Measurements from ENCODE around the gene IL6ST. TPM values are rescaled to one million over a fixed set of nuclear protein-coding genes. Genes with fewer than 3 reads are reported as not detected.

The IL6ST gene
- total RNA-seq, 1 experiment from 2014 or later = 181 TPM

DNA sequence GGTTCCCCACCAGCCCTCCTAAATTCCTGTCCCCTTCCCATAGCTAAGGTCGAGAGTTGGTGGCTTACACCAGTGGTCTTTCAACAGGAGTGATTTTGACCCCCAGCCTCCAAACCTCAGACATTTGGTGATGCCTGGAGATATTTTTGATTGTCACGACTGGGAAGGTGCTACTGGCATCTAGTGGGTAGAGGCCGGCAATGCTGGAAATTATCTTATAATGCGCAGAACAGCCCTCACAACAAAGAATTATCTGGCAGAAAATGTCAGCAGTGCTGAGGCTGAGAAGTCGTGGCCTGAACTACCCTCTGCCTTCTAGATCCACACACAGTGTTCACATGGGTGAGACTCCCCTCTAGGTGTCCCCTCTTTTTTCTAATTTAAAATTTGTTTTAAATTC, 74.0 kb downstream of the IL6ST start:
- DNase-seq (ENCODE audit: low read depth, low spot score) (no peak), ATAC-seq (peak; percentile 51; the same call in 1 of the 2 replicates)
- BruUV-seq (replicated peaks) = no TSS peak
- intact Hi-C loops (cut with micrococcal nuclease; ENCODE audit: unreplicated experiment) = loop anchor here (10.0 kb wide), 1 partner anchor 206 kb away; the partner anchor contains the start of gene SLC38A9
- Histone ChIP-seq H3K9me3 (ENCODE audit: control insufficient read depth, insufficient read depth, low read depth, low read length) (no peaks in the 10 kb centered on the region), H3K27ac (ENCODE audit: low read length) (no peak overlapping the region), H3K4me3 (ENCODE audit: low read depth in 2 of 2, low read length in 2 of 2) (no peak overlapping the region), H3K36me3 (ENCODE audit: control insufficient read depth, insufficient read depth, low read length) (no peaks in the 10 kb centered on the region), H3K27me3 (ENCODE audit: control insufficient read depth, insufficient read depth, low read length) (no peaks in the 10 kb centered on the region), H3K4me1 (ENCODE audit: control insufficient read depth, insufficient read depth, low read length) (peaks cover 3% of the 10 kb centered on the region; the same call in 1 of the 2 replicates)
- CTCF ChIA-PET = no interaction called here
- POLR2A ChIA-PET = no interaction called here
- TF ChIP-seq, protein P1, sequence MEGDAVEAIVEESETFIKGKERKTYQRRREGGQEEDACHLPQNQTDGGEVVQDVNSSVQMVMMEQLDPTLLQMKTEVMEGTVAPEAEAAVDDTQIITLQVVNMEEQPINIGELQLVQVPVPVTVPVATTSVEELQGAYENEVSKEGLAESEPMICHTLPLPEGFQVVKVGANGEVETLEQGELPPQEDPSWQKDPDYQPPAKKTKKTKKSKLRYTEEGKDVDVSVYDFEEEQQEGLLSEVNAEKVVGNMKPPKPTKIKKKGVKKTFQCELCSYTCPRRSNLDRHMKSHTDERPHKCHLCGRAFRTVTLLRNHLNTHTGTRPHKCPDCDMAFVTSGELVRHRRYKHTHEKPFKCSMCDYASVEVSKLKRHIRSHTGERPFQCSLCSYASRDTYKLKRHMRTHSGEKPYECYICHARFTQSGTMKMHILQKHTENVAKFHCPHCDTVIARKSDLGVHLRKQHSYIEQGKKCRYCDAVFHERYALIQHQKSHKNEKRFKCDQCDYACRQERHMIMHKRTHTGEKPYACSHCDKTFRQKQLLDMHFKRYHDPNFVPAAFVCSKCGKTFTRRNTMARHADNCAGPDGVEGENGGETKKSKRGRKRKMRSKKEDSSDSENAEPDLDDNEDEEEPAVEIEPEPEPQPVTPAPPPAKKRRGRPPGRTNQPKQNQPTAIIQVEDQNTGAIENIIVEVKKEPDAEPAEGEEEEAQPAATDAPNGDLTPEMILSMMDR (IDR thresholded peaks at IDR 0.05) = peak; percentile 83
- TF ChIP-seq TCF7L2 (IDR thresholded peaks at IDR 0.05; ENCODE audit: low read depth, low read length) = no peak
- in situ Hi-C loops (cut with HindIII; ENCODE audit: low pct_unique_long_range_greater_than_20kb, low sequenced_read_pairs) = no loop called here

DNA sequence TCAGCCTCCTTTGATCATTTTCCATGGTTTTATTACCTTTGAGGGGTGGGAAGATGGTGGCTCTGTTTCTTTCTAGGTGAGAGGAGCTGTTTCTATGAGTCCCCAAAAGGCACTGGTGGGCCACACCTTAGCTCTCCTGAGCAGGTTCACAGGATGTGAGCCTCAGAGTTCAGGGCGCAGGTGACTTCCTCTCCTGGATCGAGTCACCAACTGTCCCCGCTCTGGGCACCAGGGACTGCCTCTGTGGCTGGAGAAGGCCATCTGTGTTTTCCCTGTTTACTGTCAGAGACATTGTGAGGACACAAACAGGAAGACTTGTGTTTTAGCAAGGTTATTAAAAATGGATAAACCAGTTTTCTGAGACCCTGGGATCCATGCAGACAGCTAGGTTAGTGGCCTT, 75.1 kb downstream of the IL6ST start:
- no TSS peak for BruUV-seq (replicated peaks)
- DNase-seq (ENCODE audit: low read depth, low spot score) (no peak), ATAC-seq (no peak)
- Histone ChIP-seq H3K4me3 (ENCODE audit: low read depth in 2 of 2, low read length in 2 of 2) (no peak overlapping the region), H3K36me3 (ENCODE audit: control insufficient read depth, insufficient read depth, low read length) (no peaks in the 10 kb centered on the region), H3K9me3 (ENCODE audit: control insufficient read depth, insufficient read depth, low read depth, low read length) (no peaks in the 10 kb centered on the region), H3K27me3 (ENCODE audit: control insufficient read depth, insufficient read depth, low read length) (no peaks in the 10 kb centered on the region), H3K27ac (ENCODE audit: low read length) (no peak overlapping the region), H3K4me1 (ENCODE audit: control insufficient read depth, insufficient read depth, low read length) (peaks cover 3% of the 10 kb centered on the region; the same call in 1 of the 2 replicates)
- intact Hi-C loops (cut with micrococcal nuclease; ENCODE audit: unreplicated experiment) (loop anchor here (10.0 kb wide), 1 partner anchor 205 kb away; the partner anchor contains the start of gene SLC38A9), in situ Hi-C loops (cut with HindIII; ENCODE audit: low pct_unique_long_range_greater_than_20kb, low sequenced_read_pairs) (no loop called here)
- ChIA-PET CTCF (no interaction called here), POLR2A (no interaction called here)
- TF ChIP-seq, protein P2, sequence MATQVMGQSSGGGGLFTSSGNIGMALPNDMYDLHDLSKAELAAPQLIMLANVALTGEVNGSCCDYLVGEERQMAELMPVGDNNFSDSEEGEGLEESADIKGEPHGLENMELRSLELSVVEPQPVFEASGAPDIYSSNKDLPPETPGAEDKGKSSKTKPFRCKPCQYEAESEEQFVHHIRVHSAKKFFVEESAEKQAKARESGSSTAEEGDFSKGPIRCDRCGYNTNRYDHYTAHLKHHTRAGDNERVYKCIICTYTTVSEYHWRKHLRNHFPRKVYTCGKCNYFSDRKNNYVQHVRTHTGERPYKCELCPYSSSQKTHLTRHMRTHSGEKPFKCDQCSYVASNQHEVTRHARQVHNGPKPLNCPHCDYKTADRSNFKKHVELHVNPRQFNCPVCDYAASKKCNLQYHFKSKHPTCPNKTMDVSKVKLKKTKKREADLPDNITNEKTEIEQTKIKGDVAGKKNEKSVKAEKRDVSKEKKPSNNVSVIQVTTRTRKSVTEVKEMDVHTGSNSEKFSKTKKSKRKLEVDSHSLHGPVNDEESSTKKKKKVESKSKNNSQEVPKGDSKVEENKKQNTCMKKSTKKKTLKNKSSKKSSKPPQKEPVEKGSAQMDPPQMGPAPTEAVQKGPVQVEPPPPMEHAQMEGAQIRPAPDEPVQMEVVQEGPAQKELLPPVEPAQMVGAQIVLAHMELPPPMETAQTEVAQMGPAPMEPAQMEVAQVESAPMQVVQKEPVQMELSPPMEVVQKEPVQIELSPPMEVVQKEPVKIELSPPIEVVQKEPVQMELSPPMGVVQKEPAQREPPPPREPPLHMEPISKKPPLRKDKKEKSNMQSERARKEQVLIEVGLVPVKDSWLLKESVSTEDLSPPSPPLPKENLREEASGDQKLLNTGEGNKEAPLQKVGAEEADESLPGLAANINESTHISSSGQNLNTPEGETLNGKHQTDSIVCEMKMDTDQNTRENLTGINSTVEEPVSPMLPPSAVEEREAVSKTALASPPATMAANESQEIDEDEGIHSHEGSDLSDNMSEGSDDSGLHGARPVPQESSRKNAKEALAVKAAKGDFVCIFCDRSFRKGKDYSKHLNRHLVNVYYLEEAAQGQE (IDR thresholded peaks at IDR 0.05; ENCODE audit: insufficient read depth in 1 of 2, low read depth in 2 of 2, low read length in 1 of 2) = no peak
- TF ChIP-seq TCF7L2 (IDR thresholded peaks at IDR 0.05; ENCODE audit: low read depth, low read length) (no peak), POLR2AphosphoS5 (IDR thresholded peaks at IDR 0.05; ENCODE audit: low read depth, low read length) (no peak), SIN3A (IDR thresholded peaks at IDR 0.05; ENCODE audit: borderline replicate concordance, insufficient read depth, low read depth, low read length) (no peak)
- TF ChIP-seq, protein P1 (IDR thresholded peaks at IDR 0.05) = no peak

Data from Panc1 (cell line).